K562 (cell line): ENCODE results near the gene APP. TPM values are rescaled to one million over a fixed set of nuclear protein-coding genes. Genes with fewer than 3 reads are reported as not detected.

Source experiments
- ATAC-seq: fragments of 200-7000 bp; cut with Tn5 transposase; 3 replicates; pipeline ENCODE4 v1.9.1; 2020; ENCODE audit warnings: moderate library complexity
- BruUV-seq: library from RNA; stranded (reverse); fragments of 400-500 nt; replicated peaks from 2 replicates; lab custom pipeline; 2021; lab: Mats Ljungman, UMichigan
- CTCF ChIA-PET: fragments of 300-600 bp; formaldehyde crosslinking; extraction: SDS; loops from one replicate; lab custom pipeline; 2021; ENCODE audit warnings: low intra/inter-chr PET ratio; lab: Yijun Ruan, JAX
- POLR2A ChIA-PET: fragments of 300-600, 350-650 bp; sonication (Branson Sonifier 250); formaldehyde crosslinking; extraction: SDS; loops from one replicate; lab custom pipeline; 2021; ENCODE audit warnings: antibody characterized with exemption, inconsistent platforms; lab: Yijun Ruan, JAX
- DNase-seq, 4 experiments: peaks; one replicate each; pipeline versions ENCODE4 v3.0.0 to v3.0.0-alpha.2; 2011 to 2018; ENCODE audit warnings: low spot score in 3 of 4, mixed read lengths in 3 of 4; ENCODE audit errors: extremely low read depth in 1 of 4
- FAIRE-seq: peaks from 2 replicates; lab custom pipeline; 2011; peaks lifted over from hg19 to GRCh38; lab: Jason Lieb, UNC
- H2AFZ ChIP-seq: 2 replicates; pipeline ENCODE4 v1.6.0; 2011; ENCODE audit warnings: low read depth, low read length, control low read depth, inconsistent platforms
- H3K27ac ChIP-seq: fragments of 200-600 bp; 3 replicates; pipeline ENCODE4 v1.8.0; 2011; ENCODE audit warnings: low read depth, mild to moderate bottlenecking, control low read depth, inconsistent platforms, low read length, moderate library complexity, mixed read lengths; ENCODE audit errors: extremely low read depth
- H3K27me3 ChIP-seq, 2 experiments: fragments of 300-600 bp in 1 of 2; 2 replicates in 1 of 2; 3 replicates in 1 of 2; pipeline versions ENCODE4 v1.6.0 to v1.8.0; 2011; ENCODE audit warnings: inconsistent platforms in 2 of 2, low read length in 2 of 2, mild to moderate bottlenecking in 1 of 2, mixed read lengths in 1 of 2, moderate library complexity in 1 of 2; ENCODE audit not compliant: control insufficient read depth in 2 of 2, insufficient read depth in 2 of 2
- H3K36me3 ChIP-seq: fragments of 300-600 bp; 3 replicates; pipeline ENCODE4 v1.8.0; 2011; ENCODE audit warnings: mild to moderate bottlenecking, low read length, inconsistent platforms; ENCODE audit not compliant: control insufficient read depth, insufficient read depth
- H3K4me1 ChIP-seq, 2 experiments: fragments of 200-600 bp in 1 of 2; replicated peaks in 1 of 2; 2 replicates in 1 of 2; 3 replicates in 1 of 2; pipeline versions ENCODE4 v1.5.1 to v1.8.0; 2011; ENCODE audit warnings: inconsistent platforms in 2 of 2, low read length in 2 of 2, mild to moderate bottlenecking in 1 of 2, mixed read lengths in 1 of 2, moderate library complexity in 1 of 2; ENCODE audit not compliant: control insufficient read depth in 2 of 2, insufficient read depth in 2 of 2
- H3K4me2 ChIP-seq: 2 replicates; pipeline ENCODE4 v1.6.1; 2011; ENCODE audit warnings: low read length, control low read depth, inconsistent platforms, mixed read lengths; ENCODE audit not compliant: insufficient read depth
- H3K4me3 ChIP-seq: fragments of 200-600 bp; sonication (generic), shearing (Covaris generic); 2 replicates; pipeline ENCODE4 v1.5.1; 2016; ENCODE audit warnings: control low read depth, inconsistent platforms
- H3K79me2 ChIP-seq: fragments of 200-600 bp; 3 replicates; pipeline ENCODE4 v1.8.0; 2011; ENCODE audit warnings: low read length, inconsistent platforms; ENCODE audit not compliant: control insufficient read depth, insufficient read depth
- H3K9ac ChIP-seq, 2 experiments: 2 replicates each; pipeline versions ENCODE4 v1.6.0 to v1.6.1; 2011; ENCODE audit warnings: low read depth in 2 of 2, low read length in 2 of 2, control low read depth in 1 of 2, inconsistent platforms in 1 of 2, mild to moderate bottlenecking in 1 of 2, mixed read lengths in 1 of 2; ENCODE audit not compliant: insufficient read depth in 1 of 2
- H3K9me1 ChIP-seq: one replicate; pipeline ENCODE4 v1.6.0; 2011; ENCODE audit warnings: inconsistent platforms, mild to moderate bottlenecking, low read length, moderate library complexity; ENCODE audit not compliant: control insufficient read depth, insufficient read depth
- H3K9me3 ChIP-seq: replicated peaks from 2 replicates; pipeline ENCODE4 v1.5.1; 2011; ENCODE audit warnings: low read depth, low read length, inconsistent platforms; ENCODE audit not compliant: control insufficient read depth, insufficient read depth
- H4K20me1 ChIP-seq: replicated peaks from 2 replicates; pipeline ENCODE4 v1.6.1; 2011; ENCODE audit warnings: low read length, inconsistent platforms, mixed read lengths; ENCODE audit not compliant: control insufficient read depth, insufficient read depth
- ARID3A ChIP-seq: IDR thresholded peaks from 2 replicates; pipeline ENCODE4 v1.6.1; 2012; ENCODE audit warnings: low read depth, low read length, improper control_type of control experiment, borderline replicate concordance
- BRF1 ChIP-seq: IDR thresholded peaks from 3 replicates; pipeline ENCODE4 v1.6.1; 2011; ENCODE audit warnings: borderline replicate concordance, mild to moderate bottlenecking; ENCODE audit not compliant: insufficient read length; ENCODE audit errors: extremely low read depth
- ESRRB ChIP-seq: fragments of 250-450 bp; sonication (Bioruptor Pico); IDR thresholded peaks from 2 replicates; pipeline ENCODE4 v1.5.0; 2020; ENCODE audit warnings: mild to moderate bottlenecking, moderate library complexity, borderline replicate concordance
- FOXM1 ChIP-seq, 2 experiments: fragments of 450-650 bp in 1 of 2; sonication (generic) in 1 of 2; formaldehyde crosslinking in 1 of 2; IDR thresholded peaks; 2 replicates each; pipeline versions ENCODE4 v1.6.1 to v1.9.0; 2017 to 2022; ENCODE audit warnings: low read depth in 2 of 2, mild to moderate bottlenecking in 2 of 2, missing genetic modification reagents in 1 of 2, moderate library complexity in 1 of 2
- HDAC3 ChIP-seq: fragments of 450-650 bp; IDR thresholded peaks from 2 replicates; pipeline ENCODE4 v1.6.1; 2018; ENCODE audit warnings: borderline replicate concordance, mild to moderate bottlenecking, moderate library complexity; ENCODE audit not compliant: partially characterized antibody
- ZFP30 ChIP-seq: fragments of 250-450 bp; sonication (Bioruptor Pico); IDR thresholded peaks from 2 replicates; pipeline ENCODE4 v1.8.0; 2022; ENCODE audit warnings: moderate library complexity, mild to moderate bottlenecking, inconsistent platforms, borderline replicate concordance
- WGBS: fragments of 100-300 bp; shearing (Covaris generic); methylation state at CpG from one replicate; pipeline ENCODE4 v1.1.6; 2016; ENCODE audit warnings: low coverage, mixed read lengths; ENCODE audit not compliant: insufficient coverage; ENCODE audit errors: missing lambda C conversion rate; 5-methylcytosine and 5-hydroxymethylcytosine counted together
- in situ Hi-C: fragments of 300-500 bp; cut with MboI; formaldehyde crosslinking; loops from 4 replicates; pipeline ENCODE4 v1.15.0; 2018; ENCODE audit warnings: inconsistent platforms, mixed read lengths
- intact Hi-C: fragments of 100-400 bp; cut with micrococcal nuclease; formaldehyde crosslinking; loops from 2 replicates; pipeline ENCODE4 v1.14.2; 2022
- polyA plus RNA-seq, 8 experiments: library from polyadenylated mRNA; depleted of rRNA in 4 of 8; stranded (reverse) in 5 of 8; unstranded in 3 of 8; fragments of >200 nt; fragmentation: Nextera tagmentation in 2 of 8; fragmentation: Illumina TruSeq in 1 of 8; extraction: Ambion mirVana in 2 of 8; extraction: Trizol in 1 of 8; gene quantifications; 2 replicates each; pipeline versions ENCODE4 v1.2.1 to v1.2.3, GENCODE V29; 2011 to 2014; ENCODE audit warnings: inconsistent platforms in 1 of 8, missing spikeins in 1 of 8
- total RNA-seq, 7 experiments: library from RNA; depleted of rRNA in 6 of 7; stranded (reverse); fragments of >200 nt in 6 of 7; fragmentation: Illumina TruSeq in 2 of 7; extraction: Trizol in 2 of 7; gene quantifications; 2 replicates each; pipeline versions ENCODE4 v1.2.1 to v1.2.3, GENCODE V29; 2011 to 2021; ENCODE audit warnings: low replicate concordance in 1 of 7
- TF ChIP-seq, protein P1 (sequence below): fragments of 250-450 bp; sonication (Bioruptor Pico); IDR thresholded peaks from 2 replicates; pipeline ENCODE4 v1.4.0; 2020
- TF ChIP-seq, protein P2 (sequence below): fragments of 250-450 bp; sonication (Bioruptor Pico); IDR thresholded peaks from 2 replicates; pipeline ENCODE4 v1.4.0; 2020

The APP gene
- total and polyA plus RNA-seq, 9 of the 15 experiments (the other 6 are each of a cell fraction or from before 2014, with no cell fraction given): 0.01 to 1.5 (median 0.16) TPM; not detected in 5

GRCh38 chr21:25897383-25897782, 273.2 kb downstream of the APP start (continued):
- TF ChIP-seq ARID3A: no peak

- FAIRE-seq (no peak), ATAC-seq (no peak), DNase-seq (no peak)
- H3K4me1 ChIP-seq: no peaks in the 10 kb centered on the region
- CTCF ChIA-PET: no interaction called here
- no peak overlapping the region for H2AFZ ChIP-seq
- H3K36me3 ChIP-seq: no peaks in the 10 kb centered on the region
- no TSS peak for BruUV-seq
- no peaks in the 10 kb centered on the region for H4K20me1 ChIP-seq
- in situ Hi-C loops (loop anchor here (25.0 kb wide), 1 partner anchor 816 kb away; no protein-coding TSS in a partner anchor), intact Hi-C loops (loop anchor here (5.0 to 10.0 kb wide), 2 partner anchors 278 to 821 kb away; partner anchors contain the start of gene APP)
- no peaks in the 10 kb centered on the region for H3K9me1 ChIP-seq
- no peak overlapping the region for H3K4me2 ChIP-seq
- H3K27me3 ChIP-seq: no peaks in the 10 kb centered on the region
- no peaks in the 10 kb centered on the region for H3K9me3 ChIP-seq
- 1% methylated on average over 4 of the region's 4 CpGs for WGBS
- H3K4me3 ChIP-seq: no peak overlapping the region
- H3K27ac ChIP-seq: no peak overlapping the region
- H3K79me2 ChIP-seq: no peaks in the 10 kb centered on the region
- no peak overlapping the region for H3K9ac ChIP-seq
- POLR2A ChIA-PET: no interaction called here
- no peak for TF ChIP-seq HDAC3
- TF ChIP-seq, protein P1, sequence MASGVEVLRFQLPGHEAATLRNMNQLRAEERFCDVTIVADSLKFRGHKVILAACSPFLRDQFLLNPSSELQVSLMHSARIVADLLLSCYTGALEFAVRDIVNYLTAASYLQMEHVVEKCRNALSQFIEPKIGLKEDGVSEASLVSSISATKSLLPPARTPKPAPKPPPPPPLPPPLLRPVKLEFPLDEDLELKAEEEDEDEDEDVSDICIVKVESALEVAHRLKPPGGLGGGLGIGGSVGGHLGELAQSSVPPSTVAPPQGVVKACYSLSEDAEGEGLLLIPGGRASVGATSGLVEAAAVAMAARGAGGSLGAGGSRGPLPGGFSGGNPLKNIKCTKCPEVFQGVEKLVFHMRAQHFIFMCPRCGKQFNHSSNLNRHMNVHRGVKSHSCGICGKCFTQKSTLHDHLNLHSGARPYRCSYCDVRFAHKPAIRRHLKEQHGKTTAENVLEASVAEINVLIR: no peak
- no peak for TF ChIP-seq ZFP30 (CRISPR knock-in tag)
- TF ChIP-seq ESRRB (CRISPR knock-in tag): no peak
- no peak for TF ChIP-seq FOXM1 (IDR thresholded peaks at IDR 0.05; ENCODE audit: low read depth)
- no peak for TF ChIP-seq FOXM1 (CRISPR knock-in tag; IDR thresholded peaks at IDR 0.05; ENCODE audit: low read depth)
- TF ChIP-seq, protein P2, sequence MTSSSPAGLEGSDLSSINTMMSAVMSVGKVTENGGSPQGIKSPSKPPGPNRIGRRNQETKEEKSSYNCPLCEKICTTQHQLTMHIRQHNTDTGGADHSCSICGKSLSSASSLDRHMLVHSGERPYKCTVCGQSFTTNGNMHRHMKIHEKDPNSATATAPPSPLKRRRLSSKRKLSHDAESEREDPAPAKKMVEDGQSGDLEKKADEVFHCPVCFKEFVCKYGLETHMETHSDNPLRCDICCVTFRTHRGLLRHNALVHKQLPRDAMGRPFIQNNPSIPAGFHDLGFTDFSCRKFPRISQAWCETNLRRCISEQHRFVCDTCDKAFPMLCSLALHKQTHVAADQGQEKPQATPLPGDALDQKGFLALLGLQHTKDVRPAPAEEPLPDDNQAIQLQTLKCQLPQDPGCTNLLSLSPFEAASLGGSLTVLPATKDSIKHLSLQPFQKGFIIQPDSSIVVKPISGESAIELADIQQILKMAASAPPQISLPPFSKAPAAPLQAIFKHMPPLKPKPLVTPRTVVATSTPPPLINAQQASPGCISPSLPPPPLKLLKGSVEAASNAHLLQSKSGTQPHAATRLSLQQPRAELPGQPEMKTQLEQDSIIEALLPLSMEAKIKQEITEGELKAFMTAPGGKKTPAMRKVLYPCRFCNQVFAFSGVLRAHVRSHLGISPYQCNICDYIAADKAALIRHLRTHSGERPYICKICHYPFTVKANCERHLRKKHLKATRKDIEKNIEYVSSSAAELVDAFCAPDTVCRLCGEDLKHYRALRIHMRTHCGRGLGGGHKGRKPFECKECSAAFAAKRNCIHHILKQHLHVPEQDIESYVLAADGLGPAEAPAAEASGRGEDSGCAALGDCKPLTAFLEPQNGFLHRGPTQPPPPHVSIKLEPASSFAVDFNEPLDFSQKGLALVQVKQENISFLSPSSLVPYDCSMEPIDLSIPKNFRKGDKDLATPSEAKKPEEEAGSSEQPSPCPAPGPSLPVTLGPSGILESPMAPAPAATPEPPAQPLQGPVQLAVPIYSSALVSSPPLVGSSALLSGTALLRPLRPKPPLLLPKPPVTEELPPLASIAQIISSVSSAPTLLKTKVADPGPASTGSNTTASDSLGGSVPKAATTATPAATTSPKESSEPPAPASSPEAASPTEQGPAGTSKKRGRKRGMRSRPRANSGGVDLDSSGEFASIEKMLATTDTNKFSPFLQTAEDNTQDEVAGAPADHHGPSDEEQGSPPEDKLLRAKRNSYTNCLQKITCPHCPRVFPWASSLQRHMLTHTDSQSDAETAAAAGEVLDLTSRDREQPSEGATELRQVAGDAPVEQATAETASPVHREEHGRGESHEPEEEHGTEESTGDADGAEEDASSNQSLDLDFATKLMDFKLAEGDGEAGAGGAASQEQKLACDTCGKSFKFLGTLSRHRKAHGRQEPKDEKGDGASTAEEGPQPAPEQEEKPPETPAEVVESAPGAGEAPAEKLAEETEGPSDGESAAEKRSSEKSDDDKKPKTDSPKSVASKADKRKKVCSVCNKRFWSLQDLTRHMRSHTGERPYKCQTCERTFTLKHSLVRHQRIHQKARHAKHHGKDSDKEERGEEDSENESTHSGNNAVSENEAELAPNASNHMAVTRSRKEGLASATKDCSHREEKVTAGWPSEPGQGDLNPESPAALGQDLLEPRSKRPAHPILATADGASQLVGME (CRISPR knock-in tag): no peak
- no peak for TF ChIP-seq BRF1
These were observed 274.0 kb downstream of the APP start for GRCh38 chr21:25896501-25897056.
